ENCODE data around the gene SAMD4A. TPM values are rescaled to one million over a fixed set of nuclear protein-coding genes. Genes with fewer than 3 reads are reported as not detected.

Gene SAMD4A
- total RNA-seq, 1 experiment from 2014 or later = 8.7 TPM

DNA sequence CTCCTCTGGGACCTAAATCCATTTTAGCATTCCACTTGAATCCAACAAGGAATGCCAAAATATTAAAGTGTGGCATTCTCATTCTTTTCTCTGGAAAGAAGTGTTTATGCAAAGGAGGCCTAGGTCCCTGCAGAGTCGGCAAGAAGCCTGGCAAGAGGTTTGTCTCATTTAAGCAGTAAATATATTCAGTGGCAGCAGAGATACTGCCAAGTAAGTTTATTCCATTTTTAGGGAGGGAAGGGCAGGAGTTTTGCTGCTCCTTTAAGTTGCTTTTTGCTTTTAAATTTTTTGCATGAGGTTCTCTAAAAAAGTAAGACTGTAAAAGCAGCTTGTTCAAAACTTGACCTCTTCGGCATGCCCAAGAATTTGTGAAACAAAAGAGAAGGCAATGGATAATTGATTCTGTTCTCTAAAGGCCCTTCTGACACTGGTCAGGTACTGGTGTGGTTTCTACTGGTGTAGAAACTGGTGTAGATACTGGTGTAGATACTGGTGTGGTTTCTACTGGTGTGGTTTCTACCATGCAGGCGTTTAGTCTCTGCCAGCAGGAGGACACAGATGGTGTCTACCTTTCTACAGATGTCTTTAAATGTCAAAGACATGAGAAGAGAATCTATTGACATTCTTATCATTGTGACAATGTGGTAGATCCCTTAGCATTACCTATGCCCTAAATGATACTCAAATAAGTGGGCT is 107.3 kb downstream of the SAMD4A start:
- no peak overlapping the region for H3K4me3 ChIP-seq
- H3K36me3 ChIP-seq = no peaks in the 10 kb centered on the region
- no peaks in the 10 kb centered on the region for H3K27me3 ChIP-seq
- no peaks in the 10 kb centered on the region for H3K9me3 ChIP-seq
- DNase-seq = no peak

DNA sequence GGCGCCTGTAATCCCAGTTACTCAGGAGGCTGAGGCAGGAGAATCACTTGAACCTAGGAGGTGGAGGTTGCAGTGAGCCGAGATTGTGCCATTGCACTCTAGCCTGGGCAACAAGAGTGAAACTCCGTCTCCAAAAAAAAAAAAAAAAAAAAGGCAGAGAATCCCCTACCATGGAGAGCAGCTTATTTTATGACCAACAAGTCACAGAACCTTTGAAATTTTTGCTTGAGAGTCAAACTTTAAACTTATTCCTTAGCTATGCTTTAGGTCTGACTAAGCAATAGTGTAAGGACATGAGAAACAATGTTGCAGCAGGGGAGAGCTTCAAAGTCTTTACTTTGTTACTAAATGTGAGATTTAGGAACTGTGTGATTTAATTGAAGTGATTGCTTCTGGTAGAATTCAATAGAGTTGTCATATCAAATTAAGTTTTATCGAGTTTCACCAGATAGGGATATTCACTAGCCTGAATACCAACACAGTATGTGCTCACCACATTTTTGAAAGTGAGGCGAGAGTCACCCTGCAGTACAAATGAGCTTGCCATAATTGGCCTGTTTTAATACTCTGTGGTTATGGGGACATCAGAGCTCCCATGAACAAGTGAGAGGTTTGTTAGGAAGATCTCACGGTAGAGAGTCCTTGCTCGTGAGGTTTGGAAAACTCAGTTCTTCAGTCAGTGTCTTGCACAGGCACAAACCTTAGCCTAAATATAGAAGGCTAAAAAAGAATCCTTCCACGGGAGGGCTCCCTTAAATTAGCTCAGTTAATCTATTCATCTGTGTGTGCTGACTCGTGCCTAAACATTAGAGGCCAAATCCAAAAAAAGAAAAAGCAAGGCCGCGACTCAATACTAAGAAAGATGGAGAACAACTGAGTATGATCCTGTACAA is 108.6 kb downstream of the SAMD4A start:
- Histone ChIP-seq H3K36me3 (no peaks in the 10 kb centered on the region), H3K27me3 (no peaks in the 10 kb centered on the region), H3K9me3 (no peaks in the 10 kb centered on the region), H3K4me3 (no peak overlapping the region)
- DNase-seq = no peak

DNA sequence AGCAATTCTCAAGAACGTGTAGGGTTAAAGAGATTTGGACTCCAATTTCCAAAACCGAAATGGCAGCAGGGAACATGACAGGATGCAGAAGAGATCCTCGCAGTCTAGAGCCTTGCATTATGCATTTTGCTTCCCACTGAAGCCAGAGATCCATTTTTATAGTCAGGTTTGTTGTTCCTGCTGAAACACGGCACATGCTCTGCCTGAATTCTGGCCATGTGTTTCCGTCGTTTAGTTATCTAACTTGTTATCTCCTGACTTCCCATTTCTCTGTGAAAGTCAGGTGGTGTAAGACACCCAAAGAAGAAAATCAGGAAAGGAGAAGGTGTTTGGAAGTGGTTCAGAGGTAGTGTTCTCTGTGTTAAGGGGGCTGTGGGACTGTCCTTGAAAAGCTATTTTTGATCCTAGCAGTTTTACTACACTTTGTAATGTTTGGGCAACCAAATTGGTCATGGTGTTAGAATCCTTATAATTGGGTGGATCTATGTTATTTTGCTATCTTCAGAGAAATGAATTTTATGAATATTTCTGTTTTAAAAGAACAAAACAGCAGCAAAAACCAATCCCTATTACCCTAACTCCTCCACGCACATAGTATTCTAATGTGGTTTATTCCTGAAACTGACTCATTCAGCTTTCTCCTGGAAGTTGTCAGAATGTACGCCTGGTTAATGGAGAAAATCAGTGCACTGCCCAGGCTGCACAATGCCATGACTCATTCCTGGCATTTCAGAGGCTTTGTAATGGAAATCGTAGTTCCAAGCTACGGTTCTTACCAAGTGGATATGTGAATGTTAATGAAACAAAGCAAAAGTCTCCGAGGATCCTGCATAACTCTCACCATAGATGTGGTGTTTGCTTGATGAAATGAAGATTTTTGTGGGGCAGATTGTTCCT is 110.1 kb downstream of the SAMD4A start:
- peak; percentile 74 for DNase-seq
- Histone ChIP-seq H3K4me3 (peak overlapping the region; percentile 11), H3K27me3 (no peaks in the 10 kb centered on the region), H3K9me3 (no peaks in the 10 kb centered on the region), H3K36me3 (no peaks in the 10 kb centered on the region)

DNA sequence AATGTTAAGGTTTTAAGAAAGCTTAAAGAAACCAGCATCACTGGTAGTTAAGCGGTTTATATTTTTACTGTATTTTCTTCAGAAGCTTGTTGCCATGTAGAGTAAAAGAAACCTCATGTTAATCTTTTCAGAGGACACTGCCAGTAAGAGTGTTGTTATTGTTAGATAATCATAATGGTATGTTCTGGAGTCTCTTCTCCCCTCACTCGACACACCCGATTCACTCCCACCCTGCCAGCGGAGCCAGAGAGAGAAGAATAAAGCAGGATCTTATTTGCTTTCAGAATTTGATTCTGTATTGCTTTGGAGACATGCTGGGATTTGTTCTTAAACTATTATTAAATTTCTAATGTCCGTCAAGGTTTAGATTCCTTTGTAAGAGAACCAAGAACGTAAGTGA is 113.7 kb downstream of the SAMD4A start:
- Histone ChIP-seq H3K4me3 (no peak overlapping the region), H3K27me3 (no peaks in the 10 kb centered on the region), H3K36me3 (no peaks in the 10 kb centered on the region), H3K9me3 (no peaks in the 10 kb centered on the region)
- no peak for DNase-seq

DNA sequence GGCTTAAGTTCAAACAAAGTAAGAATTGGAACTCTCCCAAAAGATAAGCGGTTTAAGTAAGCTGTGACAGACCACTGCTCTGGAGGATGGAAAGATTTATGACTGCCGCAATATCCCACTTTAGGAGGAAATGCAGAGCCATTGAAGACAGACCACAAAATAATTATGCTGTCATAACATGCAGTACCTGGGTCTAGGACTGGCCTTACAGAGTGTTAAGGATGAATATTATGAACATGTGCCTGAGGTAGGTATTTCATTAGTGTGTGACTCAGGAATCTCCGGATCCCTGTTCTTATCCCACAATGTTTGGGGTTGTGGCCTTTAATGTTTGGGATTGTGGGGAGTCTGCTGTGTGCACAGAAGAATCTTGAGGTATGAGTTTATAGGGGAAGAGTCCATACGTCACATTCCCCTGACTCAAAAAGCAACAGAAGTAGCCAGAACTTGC is 114.9 kb downstream of the SAMD4A start:
- no peaks in the 10 kb centered on the region for H3K27me3 ChIP-seq

DNA sequence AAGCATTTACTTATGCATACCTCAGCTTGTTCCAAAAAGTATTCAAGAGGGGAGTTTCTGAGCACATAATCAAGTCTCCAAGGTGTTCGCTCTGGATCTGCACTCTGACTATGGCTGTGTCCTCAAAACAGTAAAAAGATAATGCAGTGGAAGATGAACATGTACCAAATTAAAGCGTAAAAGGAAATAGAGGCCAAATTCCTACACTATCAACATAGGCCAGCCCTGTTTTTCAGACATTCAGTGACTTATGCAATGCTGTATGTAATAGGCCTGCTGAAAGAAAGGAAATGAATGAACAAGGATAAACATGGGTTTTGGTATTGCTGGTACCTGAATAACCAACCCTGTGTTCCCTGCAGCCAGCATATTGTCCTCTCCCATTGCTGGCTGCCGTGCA is 115.7 kb downstream of the SAMD4A start:
- H3K36me3 ChIP-seq = no peaks in the 10 kb centered on the region
- no peaks in the 10 kb centered on the region for H3K27me3 ChIP-seq
- H3K4me3 ChIP-seq = no peak overlapping the region
- H3K9me3 ChIP-seq = no peaks in the 10 kb centered on the region
- no peak for DNase-seq

More for the DNA sequence above, 114.9 kb downstream of the SAMD4A start:
- Histone ChIP-seq H3K4me3 (no peak overlapping the region), H3K36me3 (no peaks in the 10 kb centered on the region), H3K9me3 (no peaks in the 10 kb centered on the region)
- no peak for DNase-seq

DNA sequence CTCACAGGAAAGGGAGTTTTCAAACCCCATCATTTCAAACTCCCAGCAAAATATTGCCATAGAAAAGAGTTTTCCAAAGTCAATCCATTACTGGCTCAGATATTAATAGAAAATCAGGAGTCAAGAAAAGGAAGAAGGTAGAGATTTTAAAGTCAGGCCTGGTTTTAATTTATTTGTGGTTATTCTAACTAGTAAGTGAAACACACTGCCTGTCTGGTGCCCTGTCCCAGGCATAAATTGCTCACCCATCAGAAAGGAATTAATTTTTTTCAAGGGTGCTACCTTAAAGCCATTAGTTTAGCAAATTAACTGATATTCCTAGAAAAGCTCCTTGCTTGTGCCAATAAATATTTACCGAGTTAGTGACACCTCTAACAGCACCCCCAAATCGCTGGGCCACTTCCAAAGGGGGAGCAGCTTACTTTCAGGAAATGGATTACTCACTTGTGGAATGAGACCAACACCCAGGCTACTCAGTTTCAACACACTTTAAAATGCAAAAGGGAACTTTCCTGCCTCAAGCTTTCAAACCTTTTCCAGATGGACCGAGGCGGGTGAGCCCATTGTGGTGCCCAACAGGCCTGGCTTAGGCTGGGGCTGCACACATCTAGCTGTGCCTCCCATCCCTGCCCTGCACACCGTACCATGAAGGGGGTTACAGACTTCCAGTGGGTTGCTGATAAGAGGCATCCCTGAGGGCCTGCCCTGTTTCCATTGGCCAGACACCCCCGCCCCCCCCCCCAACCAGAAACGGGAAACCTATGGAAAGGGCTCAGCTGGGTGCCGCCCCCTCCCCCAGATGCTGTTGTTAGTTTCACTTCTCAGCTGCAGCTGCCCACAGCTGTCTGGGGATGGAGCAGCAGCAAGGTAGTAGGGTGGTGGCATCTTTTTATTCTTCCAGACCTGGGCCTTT is 117.2 kb downstream of the SAMD4A start:
- no peak overlapping the region for H3K4me3 ChIP-seq
- no peaks in the 10 kb centered on the region for H3K9me3 ChIP-seq
- H3K36me3 ChIP-seq = no peaks in the 10 kb centered on the region
- peak; percentile 55 for DNase-seq
- H3K27me3 ChIP-seq = no peaks in the 10 kb centered on the region

DNA sequence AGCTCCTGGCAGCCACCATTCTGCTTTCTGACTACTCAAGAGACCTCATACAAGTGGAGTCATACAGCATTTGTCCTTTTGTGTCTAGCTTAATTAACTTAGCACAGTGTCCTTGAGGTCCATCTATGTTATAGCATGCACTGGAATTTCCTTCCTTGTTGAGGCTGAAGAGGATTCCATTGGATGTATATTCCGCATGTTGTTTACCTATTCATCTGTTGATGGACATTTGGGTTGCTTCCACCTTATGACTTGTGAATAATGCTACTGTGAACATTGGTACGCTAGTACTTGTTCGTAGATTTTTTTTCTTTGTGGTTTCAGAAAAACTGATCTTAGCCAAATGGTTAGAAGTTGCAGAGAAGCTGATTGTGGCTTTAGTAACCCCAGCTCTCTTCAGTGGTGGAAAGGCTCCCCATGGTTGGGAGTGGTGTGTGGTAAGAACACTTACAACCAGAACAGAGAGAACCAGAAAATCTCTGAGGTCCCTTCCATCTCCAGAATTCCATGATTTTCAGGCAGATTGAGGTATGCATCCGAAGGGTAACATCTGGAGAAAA is 118.4 kb downstream of the SAMD4A start:
- DNase-seq = no peak
- Histone ChIP-seq H3K27me3 (no peaks in the 10 kb centered on the region), H3K9me3 (no peaks in the 10 kb centered on the region), H3K4me3 (no peak overlapping the region), H3K36me3 (no peaks in the 10 kb centered on the region)

DNA sequence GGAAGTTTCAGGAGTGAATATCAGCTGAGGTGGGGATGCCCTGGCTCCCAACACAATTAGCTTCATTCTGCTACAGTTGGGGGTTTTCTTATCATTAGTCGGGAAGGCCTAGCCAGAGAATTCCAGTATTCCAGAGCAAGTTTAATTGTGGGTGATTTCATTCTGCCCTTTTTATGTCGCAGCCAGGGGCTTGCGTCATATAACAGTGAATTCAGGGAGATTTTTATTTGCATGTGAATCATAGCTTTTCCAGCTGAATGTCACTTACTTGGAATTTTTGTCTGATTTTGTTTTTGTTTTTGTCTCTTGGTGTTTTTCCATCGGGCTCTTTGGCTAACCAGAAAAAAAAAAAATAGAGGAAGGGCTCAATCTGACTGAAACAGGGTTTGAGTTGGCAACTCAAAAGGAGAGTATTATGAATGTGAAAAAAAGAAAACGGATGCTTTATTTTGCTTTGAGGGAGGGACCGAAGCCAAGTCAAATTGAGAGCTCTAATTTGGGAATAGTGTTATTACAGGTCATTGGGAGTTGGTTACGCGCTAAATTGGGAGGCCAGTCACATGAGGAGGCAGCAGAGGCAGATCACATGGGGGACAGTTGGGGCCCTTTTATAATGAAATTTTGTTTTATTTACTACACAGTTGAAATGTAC is 119.4 kb downstream of the SAMD4A start:
- H3K9me3 ChIP-seq = no peaks in the 10 kb centered on the region
- H3K36me3 ChIP-seq = no peaks in the 10 kb centered on the region
- peak; percentile 57 for DNase-seq
- no peak overlapping the region for H3K4me3 ChIP-seq
- H3K27me3 ChIP-seq = no peaks in the 10 kb centered on the region

DNA sequence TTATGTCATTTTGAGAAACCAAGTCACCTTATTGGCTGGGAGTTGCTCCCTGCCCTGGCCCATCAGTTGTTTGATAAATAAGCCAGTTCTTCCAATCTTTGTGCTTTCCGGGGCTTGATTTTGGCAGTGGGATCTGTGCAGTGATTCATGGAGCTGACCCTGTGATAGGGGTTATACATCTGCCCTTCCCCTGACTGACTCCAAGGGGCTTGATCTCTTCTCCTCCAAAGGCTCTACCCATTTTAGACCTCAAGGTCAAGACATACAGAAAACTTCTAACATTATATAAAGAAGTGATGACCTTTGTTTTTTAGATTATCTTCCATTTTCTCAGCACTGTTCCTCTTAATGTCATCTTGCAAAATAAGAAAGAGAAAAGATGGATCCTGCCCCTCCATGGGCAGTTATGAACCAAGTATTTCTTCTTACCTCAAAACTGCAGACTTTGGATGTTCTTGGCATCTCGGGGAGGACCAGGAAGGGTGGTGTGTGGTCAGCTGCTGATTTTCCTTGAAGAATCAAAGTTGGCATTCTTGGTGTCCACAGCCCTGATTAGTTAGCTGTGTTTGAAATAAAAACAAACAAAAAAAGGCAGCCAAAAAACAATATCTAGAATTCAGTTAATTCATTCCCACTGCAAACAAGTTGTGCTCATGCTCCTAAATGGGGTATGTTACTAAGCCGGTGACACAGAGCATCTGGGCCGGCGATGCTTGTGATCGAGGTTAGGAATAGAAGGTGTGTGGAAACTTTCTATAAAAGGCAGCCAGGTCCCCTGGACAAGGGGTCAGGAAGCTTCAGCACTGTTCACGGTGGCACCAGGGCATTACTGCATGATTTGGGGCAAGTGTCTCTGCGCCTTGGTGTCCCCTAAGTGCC is 120.2 kb downstream of the SAMD4A start:
- H3K4me3 ChIP-seq = no peak overlapping the region
- H3K27me3 ChIP-seq = no peaks in the 10 kb centered on the region
- no peaks in the 10 kb centered on the region for H3K36me3 ChIP-seq
- H3K9me3 ChIP-seq = no peaks in the 10 kb centered on the region
- peak; percentile 14 for DNase-seq

DNA sequence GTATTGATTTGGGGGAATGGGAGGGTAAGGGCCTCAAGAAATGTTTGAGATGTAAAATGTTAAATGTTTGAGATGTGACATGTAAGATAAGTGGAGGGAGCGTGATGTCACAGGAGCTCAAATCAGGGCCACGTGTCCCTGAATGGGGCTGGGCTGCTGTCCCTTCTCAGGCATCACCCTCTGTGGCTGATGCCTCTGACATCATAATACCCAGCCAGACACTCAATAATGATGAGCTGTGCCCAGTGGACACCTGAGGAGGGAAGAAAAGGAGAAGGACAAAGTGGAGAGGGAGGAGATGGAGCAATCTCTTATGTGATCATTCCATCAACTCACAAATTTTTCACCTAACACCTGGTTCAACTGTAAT is 120.8 kb downstream of the SAMD4A start:
- DNase-seq = no peak
- Histone ChIP-seq H3K27me3 (no peaks in the 10 kb centered on the region), H3K9me3 (no peaks in the 10 kb centered on the region)

DNA sequence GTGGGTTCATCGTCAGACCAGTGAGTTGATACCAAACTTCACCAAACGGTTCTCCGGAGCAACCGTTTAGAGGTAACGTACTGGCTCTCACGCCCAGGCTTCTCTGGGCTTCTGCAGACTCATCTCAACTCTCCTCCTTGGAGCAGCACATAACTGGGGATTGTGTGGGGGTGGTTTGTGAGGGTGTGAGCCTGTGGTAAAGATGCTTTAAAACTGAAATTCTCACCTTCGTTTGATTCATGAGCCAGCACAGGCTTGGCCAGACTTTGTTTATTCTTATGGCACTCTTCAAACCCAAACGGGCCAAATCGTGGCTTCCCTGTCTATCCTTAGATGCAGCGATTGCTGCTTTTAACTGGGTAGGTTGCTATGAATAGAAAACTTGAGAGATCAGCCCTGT is 121.3 kb downstream of the SAMD4A start:
- Histone ChIP-seq H3K4me3 (no peak overlapping the region), H3K36me3 (no peaks in the 10 kb centered on the region), H3K9me3 (no peaks in the 10 kb centered on the region), H3K27me3 (no peaks in the 10 kb centered on the region)
- DNase-seq = no peak

More for the DNA sequence above, 120.8 kb downstream of the SAMD4A start:
- H3K36me3 ChIP-seq = no peaks in the 10 kb centered on the region
- H3K4me3 ChIP-seq = no peak overlapping the region

DNA sequence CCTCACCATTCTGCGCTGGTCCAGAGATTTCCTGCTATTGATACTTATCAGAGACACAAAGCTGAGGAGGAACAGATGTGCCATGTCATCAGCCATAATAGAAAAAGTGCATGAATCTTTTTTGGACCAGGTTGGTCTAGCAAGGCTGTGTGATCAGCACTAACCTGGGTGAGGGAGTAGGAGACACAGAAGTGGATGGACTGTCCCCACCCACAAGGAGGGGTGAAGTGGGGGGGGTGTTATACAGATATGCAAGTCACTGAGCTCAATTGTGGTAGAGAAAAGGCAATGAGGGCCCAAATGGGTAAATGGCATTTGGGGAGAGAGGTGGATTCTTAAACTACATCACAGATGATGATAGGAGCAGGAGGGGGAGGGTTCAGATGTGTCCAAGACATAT is 123.0 kb downstream of the SAMD4A start:
- Histone ChIP-seq H3K4me3 (no peak overlapping the region), H3K27me3 (no peaks in the 10 kb centered on the region), H3K36me3 (no peaks in the 10 kb centered on the region), H3K9me3 (no peaks in the 10 kb centered on the region)
- no peak for DNase-seq

DNA sequence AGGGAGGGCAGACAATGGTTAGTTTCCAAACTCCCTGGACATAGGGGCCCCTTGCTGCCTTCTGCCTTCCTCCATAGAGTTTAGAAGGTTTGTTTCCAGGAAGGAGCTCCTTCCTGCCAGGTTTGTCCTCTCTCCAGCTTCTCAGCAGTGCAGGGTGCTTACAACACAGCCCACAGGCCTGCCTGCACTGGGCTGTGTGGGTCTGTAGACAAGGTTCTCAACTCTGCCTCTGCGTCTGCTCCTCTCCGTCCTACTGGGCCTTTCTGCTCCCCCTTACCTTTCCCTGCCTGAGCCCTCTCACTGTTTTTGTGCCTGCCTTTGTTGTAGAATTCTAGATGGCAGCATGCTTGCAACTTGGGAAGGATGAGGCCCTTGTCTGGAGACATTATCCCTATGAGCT is 124.0 kb downstream of the SAMD4A start:
- H3K27me3 ChIP-seq = no peaks in the 10 kb centered on the region
- no peak for DNase-seq
- no peak overlapping the region for H3K4me3 ChIP-seq
- H3K9me3 ChIP-seq = no peaks in the 10 kb centered on the region
- no peaks in the 10 kb centered on the region for H3K36me3 ChIP-seq

Data from MG63 (cell line).